IMR-90 (cell line): ENCODE results near the gene BCL11A. TPM values are rescaled to one million over a fixed set of nuclear protein-coding genes. Genes with fewer than 3 reads are reported as not detected.

Experiments
- ATAC-seq: fragments of 200-7000 bp; cut with Tn5 transposase; 2 replicates; pipeline ENCODE4 v1.9.1; 2020; ENCODE audit warnings: low read depth, mild to moderate bottlenecking, moderate library complexity
- BruUV-seq: library from RNA; stranded (reverse); fragments of 400-500 nt; replicated peaks from 2 replicates; lab custom pipeline; 2021; lab: Mats Ljungman, UMichigan
- CTCF ChIA-PET: fragments of 300-600 bp; formaldehyde crosslinking; extraction: SDS; loops from one replicate; lab custom pipeline; 2021; ENCODE audit warnings: antibody characterized with exemption; lab: Yijun Ruan, JAX
- POLR2A ChIA-PET: fragments of 300-600 bp; sonication (Branson Sonifier 250); formaldehyde crosslinking; loops from one replicate; lab custom pipeline; 2022; ENCODE audit warnings: antibody characterized with exemption; ENCODE audit not compliant: unreplicated experiment; lab: Charles Lee
- DNase-seq: peaks from one replicate; pipeline ENCODE4 v3.0.0; 2013
- H2AFZ ChIP-seq: replicated peaks from 2 replicates; pipeline ENCODE3; 2013; ENCODE audit warnings: low read length, mild to moderate bottlenecking; ENCODE audit not compliant: poor library complexity
- H2AK5ac ChIP-seq: 2 replicates; pipeline ENCODE4 v1.6.1; 2013; ENCODE audit warnings: low read depth, low read length, inconsistent platforms
- H2AK9ac ChIP-seq: replicated peaks from 2 replicates; pipeline ENCODE3; 2013; ENCODE audit warnings: mild to moderate bottlenecking, low read depth, low read length, moderate library complexity; ENCODE audit not compliant: poor library complexity
- H2BK120ac ChIP-seq: 2 replicates; pipeline ENCODE4 v1.6.1; 2013; ENCODE audit warnings: low read depth, low read length, inconsistent platforms
- H2BK15ac ChIP-seq: 3 replicates; pipeline ENCODE4 v1.6.1; 2013; ENCODE audit warnings: low read depth, low read length, inconsistent platforms
- H2BK20ac ChIP-seq: 2 replicates; pipeline ENCODE4 v1.6.1; 2013; ENCODE audit warnings: low read depth, mild to moderate bottlenecking, inconsistent platforms, low read length, moderate library complexity
- H2BK5ac ChIP-seq: 2 replicates; pipeline ENCODE4 v1.6.1; 2013; ENCODE audit warnings: mild to moderate bottlenecking, low read depth, low read length, inconsistent platforms; ENCODE audit not compliant: poor library complexity, severe bottlenecking
- H3K14ac ChIP-seq: replicated peaks from 2 replicates; pipeline ENCODE4 v1.6.1; 2013; ENCODE audit warnings: low read depth, low read length, inconsistent platforms
- H3K18ac ChIP-seq: 2 replicates; pipeline ENCODE4 v1.6.1; 2013; ENCODE audit warnings: low read depth, low read length, control low read depth
- H3K23ac ChIP-seq: 2 replicates; pipeline ENCODE4 v1.6.1; 2013; ENCODE audit warnings: low read depth, low read length, inconsistent platforms
- H3K27ac ChIP-seq: 2 replicates; pipeline ENCODE4 v1.5.1; 2013; ENCODE audit warnings: mild to moderate bottlenecking, control low read depth, low read length; ENCODE audit not compliant: insufficient read depth
- H3K27me3 ChIP-seq: 2 replicates; pipeline ENCODE4 v1.6.1; 2013; ENCODE audit warnings: low read length; ENCODE audit not compliant: control insufficient read depth, insufficient read depth
- H3K36me3 ChIP-seq: 2 replicates; pipeline ENCODE4 v1.6.1; 2013; ENCODE audit warnings: low read length, mixed read lengths; ENCODE audit not compliant: control insufficient read depth, insufficient read depth
- H3K4ac ChIP-seq: 2 replicates; pipeline ENCODE4 v1.6.1; 2013; ENCODE audit warnings: low read depth, low read length, inconsistent platforms
- H3K4me1 ChIP-seq: 2 replicates; pipeline ENCODE4 v1.6.1; 2013; ENCODE audit warnings: low read length, mixed read lengths; ENCODE audit not compliant: control insufficient read depth, insufficient read depth
- H3K4me2 ChIP-seq: 2 replicates; pipeline ENCODE4 v1.6.1; 2013; ENCODE audit warnings: low read depth, mild to moderate bottlenecking, control low read depth, low read length, moderate library complexity
- H3K4me3 ChIP-seq: 2 replicates; pipeline ENCODE4 v1.5.1; 2013; ENCODE audit warnings: low read depth, mild to moderate bottlenecking, control low read depth, low read length, moderate library complexity; ENCODE audit not compliant: insufficient read depth
- H3K56ac ChIP-seq: 2 replicates; pipeline ENCODE4 v1.6.1; 2013; ENCODE audit warnings: low read length, inconsistent platforms; ENCODE audit not compliant: insufficient read depth; ENCODE audit errors: extremely low read depth
- H3K79me1 ChIP-seq, 2 experiments: 2 replicates each; pipeline ENCODE4 v1.6.1; 2013; ENCODE audit warnings: low read length in 2 of 2, inconsistent platforms in 1 of 2, low read depth in 1 of 2
- H3K9ac ChIP-seq: 2 replicates; pipeline ENCODE4 v1.6.1; 2013; ENCODE audit warnings: low read depth, low read length, control low read depth
- H3K9me1 ChIP-seq: 2 replicates; pipeline ENCODE4 v1.6.1; 2013; ENCODE audit warnings: low read length, inconsistent platforms; ENCODE audit not compliant: insufficient read depth
- H3K9me3 ChIP-seq: 2 replicates; pipeline ENCODE4 v1.6.1; 2013; ENCODE audit warnings: low read length; ENCODE audit not compliant: control insufficient read depth, insufficient read depth
- H4K20me1 ChIP-seq: 2 replicates; pipeline ENCODE4 v1.6.1; 2013; ENCODE audit warnings: low read length, inconsistent platforms; ENCODE audit not compliant: insufficient read depth
- H4K5ac ChIP-seq: 2 replicates; pipeline ENCODE4 v1.6.1; 2013; ENCODE audit warnings: mild to moderate bottlenecking, low read depth, low read length, control low read depth
- H4K8ac ChIP-seq, 2 experiments: 2 replicates each; pipeline ENCODE4 v1.6.1; 2013; ENCODE audit warnings: low read depth in 2 of 2, low read length in 2 of 2, control low read depth in 1 of 2, inconsistent platforms in 1 of 2
- H4K91ac ChIP-seq: 2 replicates; pipeline ENCODE4 v1.6.1; 2013; ENCODE audit warnings: low read depth, low read length, inconsistent platforms; ENCODE audit not compliant: insufficient read depth
- CEBPB ChIP-seq: IDR thresholded peaks from 2 replicates; pipeline ENCODE4 v1.6.1; 2012; ENCODE audit warnings: low read depth, low read length, improper control_type of control experiment
- MAFK ChIP-seq: IDR thresholded peaks from 2 replicates; pipeline ENCODE4 v1.6.1; 2012; ENCODE audit warnings: low read depth, low read length, improper control_type of control experiment
- MXI1 ChIP-seq: IDR thresholded peaks from 2 replicates; pipeline ENCODE4 v1.6.1; 2012; ENCODE audit warnings: low read depth, mild to moderate bottlenecking, low read length, moderate library complexity, borderline replicate concordance
- NFE2L2 ChIP-seq: fragments of 150-350 bp; IDR thresholded peaks from 2 replicates; pipeline ENCODE4 v1.6.1; 2016; ENCODE audit warnings: low read depth, mild to moderate bottlenecking, low read length
- RFX5 ChIP-seq: IDR thresholded peaks from 2 replicates; pipeline ENCODE4 v1.8.0; 2012; ENCODE audit warnings: low read depth, mild to moderate bottlenecking, low read length, moderate library complexity
- WGBS, 2 experiments: methylation state at CpG; one replicate each; pipeline versions ENCODE4 v1.1.5 to v1.1.7; 2013; ENCODE audit warnings: missing lambda C conversion rate in 2 of 2; ENCODE audit not compliant: insufficient read length in 1 of 2; ENCODE audit errors: extremely low coverage in 2 of 2; 5-methylcytosine and 5-hydroxymethylcytosine counted together
- dilution Hi-C: fragments of 300-500 bp; cut with HindIII; formaldehyde crosslinking; loops from one replicate; pipeline ENCODE4 v1.14.3; 2018; ENCODE audit warnings: low sequenced_read_pairs; ENCODE audit not compliant: unreplicated experiment
- in situ Hi-C: fragments of 300-500 bp; cut with MboI; formaldehyde crosslinking; loops from 3 replicates; pipeline ENCODE4 v1.14.3; 2019; ENCODE audit warnings: low sequenced_read_pairs, inconsistent platforms, mixed read lengths
- intact Hi-C: fragments of 100-400 bp; cut with micrococcal nuclease; formaldehyde crosslinking; loops from 2 replicates; pipeline ENCODE4 v1.10.0; 2022
- polyA plus RNA-seq, 3 experiments: library from polyadenylated mRNA; depleted of rRNA; stranded (reverse); fragments of >200 nt; gene quantifications; 2 replicates each; pipeline ENCODE4 v1.2.3, GENCODE V29; 2012; ENCODE audit warnings: low replicate concordance in 1 of 3
- total RNA-seq: library from RNA; depleted of rRNA; stranded (reverse); fragments of >200 nt; gene quantifications from 2 replicates; pipeline ENCODE4 v1.2.3, GENCODE V29; 2012

Gene BCL11A
- total and polyA plus RNA-seq, 2 of the 4 experiments (the other 2 are of a cell fraction): 1.0 to 1.1 TPM

- TF ChIP-seq CEBPB: no peak
These were observed 74.0 kb downstream of the BCL11A start (continued) for GRCh38 chr2:60479226-60480088.

GRCh38 chr2:60478660-60479059 lies 74.8 kb downstream of the BCL11A start:
- Histone ChIP-seq H3K23ac (no peak overlapping the region), H4K91ac (no peak overlapping the region), H2BK5ac (no peak overlapping the region), H3K56ac (no peak overlapping the region), H3K27ac (no peak overlapping the region), H3K4me1 (peaks cover 2% of the 10 kb centered on the region), H3K18ac (no peak overlapping the region), H3K9ac (no peak overlapping the region), H4K8ac (no peak overlapping the region), H4K5ac (no peak overlapping the region), H3K4me2 (no peak overlapping the region), H4K20me1 (no peaks in the 10 kb centered on the region), H3K27me3 (peaks cover 2% of the 10 kb centered on the region; the same call in 1 of the 2 replicates), H2BK20ac (no peak overlapping the region), H3K9me1 (0 out of 2 replicates have a peak, but pooled peaks cover 6% of the 10 kb centered on the region), H3K4me3 (no peak overlapping the region), H2BK120ac (no peak overlapping the region), H3K14ac (no peak overlapping the region), H2AFZ (no peak overlapping the region), H3K9me3 (no peaks in the 10 kb centered on the region), H3K4ac (no peak overlapping the region), H2AK5ac (no peak overlapping the region), H3K79me1 (no peaks in the 10 kb centered on the region), H2BK15ac (no peak overlapping the region), H3K36me3 (no peaks in the 10 kb centered on the region), H2AK9ac (no peak overlapping the region)
- DNase-seq: no peak
- dilution Hi-C loops: no loop called here
- ChIA-PET POLR2A (interaction anchor here (0.6 kb wide), 1 partner anchor 15 kb away, joined by 6 read pairs; no protein-coding TSS in a partner anchor), CTCF (no interaction called here)
- 78% methylated on average over 5 of the region's 7 CpGs; no CpG with 5 or more reads in 1 of the 2 experiments for WGBS, 2 experiments
- in situ Hi-C loops: no loop called here
- BruUV-seq: no TSS peak
- intact Hi-C loops: no loop called here
- TF ChIP-seq CEBPB (no peak), MAFK (no peak), NFE2L2 (no peak), MXI1 (no peak), RFX5 (no peak)
- ATAC-seq: no peak
